ENCODE measurements around the gene PDRG1. TPM values are rescaled to one million over a fixed set of nuclear protein-coding genes. Genes with fewer than 3 reads are reported as not detected.

Gene PDRG1
- total RNA-seq, 2 donors from 2014 or later, result 3.0 to 4.7 TPM

DNA sequence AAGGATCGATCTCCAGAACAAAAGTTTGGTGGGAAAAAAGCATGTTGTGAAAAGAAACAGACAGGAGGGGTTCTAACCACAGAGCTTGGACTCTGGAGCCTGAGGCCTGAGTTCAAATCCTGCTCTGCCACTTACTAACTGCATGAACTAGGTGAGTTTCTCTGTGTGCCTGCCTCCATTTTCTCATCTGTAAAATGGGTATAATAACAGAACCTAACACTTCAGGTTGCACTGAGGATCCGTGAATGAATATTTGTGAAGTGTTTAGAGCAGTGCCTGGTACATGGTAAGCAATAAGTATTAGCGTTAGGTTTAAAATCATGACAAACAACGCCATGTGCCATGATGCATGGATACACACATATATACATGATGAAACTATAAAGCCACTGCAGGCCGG is 44.8 kb downstream of the PDRG1 start:
- TF ChIP-seq, protein P1, sequence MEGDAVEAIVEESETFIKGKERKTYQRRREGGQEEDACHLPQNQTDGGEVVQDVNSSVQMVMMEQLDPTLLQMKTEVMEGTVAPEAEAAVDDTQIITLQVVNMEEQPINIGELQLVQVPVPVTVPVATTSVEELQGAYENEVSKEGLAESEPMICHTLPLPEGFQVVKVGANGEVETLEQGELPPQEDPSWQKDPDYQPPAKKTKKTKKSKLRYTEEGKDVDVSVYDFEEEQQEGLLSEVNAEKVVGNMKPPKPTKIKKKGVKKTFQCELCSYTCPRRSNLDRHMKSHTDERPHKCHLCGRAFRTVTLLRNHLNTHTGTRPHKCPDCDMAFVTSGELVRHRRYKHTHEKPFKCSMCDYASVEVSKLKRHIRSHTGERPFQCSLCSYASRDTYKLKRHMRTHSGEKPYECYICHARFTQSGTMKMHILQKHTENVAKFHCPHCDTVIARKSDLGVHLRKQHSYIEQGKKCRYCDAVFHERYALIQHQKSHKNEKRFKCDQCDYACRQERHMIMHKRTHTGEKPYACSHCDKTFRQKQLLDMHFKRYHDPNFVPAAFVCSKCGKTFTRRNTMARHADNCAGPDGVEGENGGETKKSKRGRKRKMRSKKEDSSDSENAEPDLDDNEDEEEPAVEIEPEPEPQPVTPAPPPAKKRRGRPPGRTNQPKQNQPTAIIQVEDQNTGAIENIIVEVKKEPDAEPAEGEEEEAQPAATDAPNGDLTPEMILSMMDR (IDR thresholded peaks at IDR 0.05), result no peak
- no peak overlapping the region for H3K27ac ChIP-seq

DNA sequence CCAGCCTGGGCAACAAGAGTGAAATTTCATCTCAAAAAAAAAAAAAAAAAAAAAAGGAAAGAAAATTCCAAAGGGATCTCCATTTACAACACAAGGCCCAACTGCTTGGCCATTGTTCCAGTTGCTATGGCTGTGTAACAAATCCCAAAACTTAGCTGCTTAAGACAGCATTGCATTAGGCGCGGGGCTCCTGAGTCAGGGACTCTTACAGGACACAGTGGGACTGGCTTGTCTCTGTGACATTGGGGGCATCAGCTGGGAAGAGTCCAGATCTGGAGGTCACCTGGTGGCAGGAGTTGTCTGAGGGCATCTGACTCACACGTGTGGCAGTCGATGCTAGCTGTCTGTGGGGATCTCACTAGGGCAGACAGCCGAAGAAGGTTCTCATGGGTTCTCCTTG is 45.8 kb downstream of the PDRG1 start:
- Histone ChIP-seq H3K4me3 (no peak overlapping the region), H3K27ac (no peak overlapping the region), H3K4me1 (ENCODE audit: control insufficient read depth in 1 of 2, low read depth in 2 of 2) (no peaks in the 10 kb centered on the region), H3K36me3 (no peaks in the 10 kb centered on the region), H3K27me3 (replicated peaks; ENCODE audit: insufficient read depth) (no peaks in the 10 kb centered on the region), H3K9me3 (no peaks in the 10 kb centered on the region)
- TF ChIP-seq, protein P1 (IDR thresholded peaks at IDR 0.05), result no peak
- DNase-seq (ENCODE audit: low spot score), result no peak
- ATAC-seq (ENCODE audit: insufficient number of reproducible peaks, low FRiP score, low read depth), result no peak

More for the DNA sequence above, 44.8 kb downstream of the PDRG1 start:
- no peaks in the 10 kb centered on the region for H3K27me3 ChIP-seq (replicated peaks; ENCODE audit: insufficient read depth)
- H3K9me3 ChIP-seq, result no peaks in the 10 kb centered on the region
- no peaks in the 10 kb centered on the region for H3K36me3 ChIP-seq
- DNase-seq (ENCODE audit: low spot score) (no peak), ATAC-seq (ENCODE audit: insufficient number of reproducible peaks, low FRiP score, low read depth) (no peak)
- H3K4me3 ChIP-seq, result no peak overlapping the region
- H3K4me1 ChIP-seq (ENCODE audit: control insufficient read depth in 1 of 2, low read depth in 2 of 2), result no peaks in the 10 kb centered on the region

DNA sequence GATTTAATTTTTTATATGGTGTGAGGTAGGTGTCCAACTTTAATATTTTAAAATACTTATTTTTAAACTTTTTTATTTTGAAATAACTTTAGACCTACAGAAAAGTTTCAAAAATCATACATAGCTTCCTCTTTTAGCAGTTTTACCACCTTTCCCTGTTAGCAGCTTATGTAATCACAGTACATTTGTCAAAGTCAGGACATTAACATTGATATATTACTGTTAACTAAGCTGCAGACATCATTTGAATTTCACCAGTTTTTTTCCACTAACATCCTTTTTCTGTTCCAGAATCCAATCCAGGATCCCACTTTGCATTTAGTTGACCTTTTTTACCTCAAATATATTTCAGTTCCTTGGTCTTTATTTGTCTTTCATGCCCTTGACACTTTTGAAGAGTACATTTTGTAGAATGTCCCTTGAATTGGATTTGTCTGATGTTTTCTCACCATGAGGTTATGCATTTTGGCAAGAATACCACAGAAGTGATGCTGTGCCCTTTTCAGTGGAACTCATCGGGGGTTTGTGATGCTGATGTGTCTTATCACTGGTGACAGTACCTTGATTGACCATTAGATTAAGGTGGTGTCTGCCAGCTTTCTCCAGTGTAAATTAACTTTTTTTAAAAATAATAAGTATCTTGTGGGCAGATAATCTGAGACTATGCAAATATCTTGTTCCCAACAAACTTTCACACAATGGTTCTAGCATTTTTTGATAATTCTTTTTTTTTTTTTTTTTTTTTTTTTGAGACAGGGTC is 48.0 kb downstream of the PDRG1 start:
- no peak overlapping the region for H3K4me3 ChIP-seq
- ATAC-seq (ENCODE audit: insufficient number of reproducible peaks, low FRiP score, low read depth) (no peak), DNase-seq (ENCODE audit: low spot score) (no peak)
- no peaks in the 10 kb centered on the region for H3K9me3 ChIP-seq
- H3K27ac ChIP-seq, result no peak overlapping the region
- no peaks in the 10 kb centered on the region for H3K36me3 ChIP-seq
- TF ChIP-seq, protein P1 (IDR thresholded peaks at IDR 0.05), result no peak
- H3K27me3 ChIP-seq (replicated peaks; ENCODE audit: insufficient read depth), result no peaks in the 10 kb centered on the region
- no peaks in the 10 kb centered on the region for H3K4me1 ChIP-seq (ENCODE audit: control insufficient read depth in 1 of 2, low read depth in 2 of 2)

DNA sequence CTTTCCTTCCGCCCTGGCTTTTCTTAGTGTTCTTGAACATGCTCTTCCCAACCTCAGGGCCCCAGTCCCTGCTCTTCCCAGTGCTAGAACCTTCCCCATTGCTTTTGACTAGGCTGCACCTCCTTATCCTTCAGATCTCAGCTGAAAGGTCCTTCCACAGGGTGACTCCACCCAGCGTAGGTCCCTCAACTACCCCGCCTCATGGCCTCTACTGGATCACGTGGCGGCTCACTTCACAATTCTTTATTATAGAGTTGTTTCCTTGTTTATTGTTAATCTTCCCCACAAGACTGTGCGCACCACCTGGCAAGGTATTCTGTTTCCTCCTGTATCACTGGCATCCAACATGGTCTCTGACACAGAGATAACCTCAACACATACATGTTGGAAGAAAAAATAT is 50.2 kb downstream of the PDRG1 start:
- Histone ChIP-seq H3K27ac (no peak overlapping the region), H3K4me1 (ENCODE audit: control insufficient read depth in 1 of 2, low read depth in 2 of 2) (no peaks in the 10 kb centered on the region), H3K36me3 (no peaks in the 10 kb centered on the region), H3K4me3 (no peak overlapping the region), H3K9me3 (no peaks in the 10 kb centered on the region), H3K27me3 (replicated peaks; ENCODE audit: insufficient read depth) (no peaks in the 10 kb centered on the region)
- ATAC-seq (ENCODE audit: insufficient number of reproducible peaks, low FRiP score, low read depth), result no peak
- TF ChIP-seq, protein P1 (IDR thresholded peaks at IDR 0.05), result no peak
- no peak for DNase-seq (ENCODE audit: low spot score)

DNA sequence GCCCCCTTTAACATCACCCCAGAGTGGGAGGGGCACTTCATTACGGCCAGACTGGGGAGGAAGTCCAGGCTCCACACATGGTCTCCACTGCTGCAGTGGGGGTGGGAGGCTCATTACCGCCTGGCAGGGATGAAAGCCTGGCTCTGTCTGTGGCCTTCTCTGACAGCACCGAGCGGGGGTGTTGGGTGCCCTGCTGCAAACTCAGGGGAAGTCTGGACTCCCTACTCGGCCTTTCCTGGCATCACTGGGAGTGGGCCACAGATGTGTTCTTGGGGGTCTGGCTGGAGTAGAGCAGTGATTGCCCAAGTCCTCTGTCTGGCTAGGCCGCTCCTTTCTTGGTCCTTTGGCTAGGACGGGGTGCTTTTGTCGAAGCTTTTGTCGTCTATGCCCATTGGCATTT is 54.3 kb downstream of the PDRG1 start:
- ATAC-seq (ENCODE audit: insufficient number of reproducible peaks, low FRiP score, low read depth) (no peak), DNase-seq (ENCODE audit: low spot score) (no peak)
- peaks cover 0 to 3% of the 10 kb centered on the region in 2 donors for H3K4me1 ChIP-seq (ENCODE audit: control insufficient read depth in 1 of 2, low read depth in 2 of 2)
- H3K27ac ChIP-seq, result no peak overlapping the region
- no peaks in the 10 kb centered on the region for H3K36me3 ChIP-seq
- no peaks in the 10 kb centered on the region for H3K27me3 ChIP-seq (replicated peaks; ENCODE audit: insufficient read depth)
- H3K4me3 ChIP-seq, result no peak overlapping the region
- no peaks in the 10 kb centered on the region for H3K9me3 ChIP-seq
- TF ChIP-seq, protein P1 (IDR thresholded peaks at IDR 0.05), result no peak

Data from thoracic aorta (tissue), 2 donors.